ENCODE data around the gene PARD3.
A peak's percentile ranks its signal among the peaks of the same experiment; 100 is the strongest.

Gene PARD3

GRCh38 chr10:34791947-34792346, 23.1 kb downstream of the PARD3 start:
- H3K4me1 ChIP-seq (ENCODE audit: low read depth, poor library complexity, severe bottlenecking) = peaks cover 46% of the 10 kb centered on the region
- H3K79me2 ChIP-seq (ENCODE audit: insufficient read depth, low read depth) = peaks cover 75% of the 10 kb centered on the region
- no peak overlapping the region for H3K9ac ChIP-seq
- H3K27ac ChIP-seq = no peak overlapping the region
- H4K20me1 ChIP-seq (ENCODE audit: insufficient read depth) = no peaks in the 10 kb centered on the region
- no peak overlapping the region for H3K4me2 ChIP-seq
- no peaks in the 10 kb centered on the region for H3K27me3 ChIP-seq (ENCODE audit: insufficient read depth, low read depth)
- H2AFZ ChIP-seq (ENCODE audit: low read depth) = no peak overlapping the region
- H3K4me3 ChIP-seq (IDR thresholded peaks at IDR 0.05; ENCODE audit: insufficient read depth, low read depth, low read length) = no peak overlapping the region
- H3K36me3 ChIP-seq (ENCODE audit: insufficient read depth) = no peaks in the 10 kb centered on the region
- no peak for TF ChIP-seq CTCF (conservative IDR thresholded peaks at IDR 0.05; ENCODE audit: low read depth, low read length)

- H3K4me1 ChIP-seq (ENCODE audit: low read depth, poor library complexity, severe bottlenecking) = peaks cover 54% of the 10 kb centered on the region
- H3K27ac ChIP-seq = no peak overlapping the region
- H3K27me3 ChIP-seq (ENCODE audit: insufficient read depth, low read depth) = no peaks in the 10 kb centered on the region
- TF ChIP-seq CTCF (conservative IDR thresholded peaks at IDR 0.05; ENCODE audit: low read depth, low read length) = no peak
- H2AFZ ChIP-seq (ENCODE audit: low read depth) = no peak overlapping the region
- no peak overlapping the region; the same call in 1 of the 2 replicates for H3K4me2 ChIP-seq
- peaks cover 78% of the 10 kb centered on the region for H3K79me2 ChIP-seq (ENCODE audit: insufficient read depth, low read depth)
- no peak overlapping the region for H3K4me3 ChIP-seq (IDR thresholded peaks at IDR 0.05; ENCODE audit: insufficient read depth, low read depth, low read length)
- H3K36me3 ChIP-seq (ENCODE audit: insufficient read depth) = no peaks in the 10 kb centered on the region
- H3K9ac ChIP-seq = no peak overlapping the region
- no peaks in the 10 kb centered on the region for H4K20me1 ChIP-seq (ENCODE audit: insufficient read depth)
Measured at GRCh38 chr10:34791228-34791627, 23.9 kb downstream of the PARD3 start.

- Histone ChIP-seq H2AFZ (ENCODE audit: low read depth) (no peak overlapping the region), H3K36me3 (ENCODE audit: insufficient read depth) (no peaks in the 10 kb centered on the region), H3K4me2 (peak overlapping the region; percentile 59), H3K4me3 (IDR thresholded peaks at IDR 0.05; ENCODE audit: insufficient read depth, low read depth, low read length) (no peak overlapping the region), H3K27me3 (ENCODE audit: insufficient read depth, low read depth) (no peaks in the 10 kb centered on the region), H3K9ac (peak overlapping the region; percentile 16; the same call in 1 of the 2 replicates), H3K79me2 (ENCODE audit: insufficient read depth, low read depth) (peaks cover 89% of the 10 kb centered on the region), H3K4me1 (ENCODE audit: low read depth, poor library complexity, severe bottlenecking) (peaks cover 66% of the 10 kb centered on the region), H3K27ac (peak overlapping the region; percentile 59), H4K20me1 (ENCODE audit: insufficient read depth) (no peaks in the 10 kb centered on the region)
- TF ChIP-seq CTCF (conservative IDR thresholded peaks at IDR 0.05; ENCODE audit: low read depth, low read length) = no peak
Measured at GRCh38 chr10:34789966-34790506, 25.1 kb downstream of the PARD3 start.

- H4K20me1 ChIP-seq (ENCODE audit: insufficient read depth) = no peaks in the 10 kb centered on the region
- peak overlapping the region; percentile 23 for H3K27ac ChIP-seq
- H3K79me2 ChIP-seq (ENCODE audit: insufficient read depth, low read depth) = peaks cover 87% of the 10 kb centered on the region
- TF ChIP-seq CTCF (conservative IDR thresholded peaks at IDR 0.05; ENCODE audit: low read depth, low read length) = no peak
- H3K4me3 ChIP-seq (IDR thresholded peaks at IDR 0.05; ENCODE audit: insufficient read depth, low read depth, low read length) = no peak overlapping the region
- H3K4me2 ChIP-seq = peak overlapping the region; percentile 53
- no peaks in the 10 kb centered on the region for H3K36me3 ChIP-seq (ENCODE audit: insufficient read depth)
- H2AFZ ChIP-seq (ENCODE audit: low read depth) = no peak overlapping the region
- peaks cover 96% of the 10 kb centered on the region for H3K4me1 ChIP-seq (ENCODE audit: low read depth, poor library complexity, severe bottlenecking)
- H3K27me3 ChIP-seq (ENCODE audit: insufficient read depth, low read depth) = no peaks in the 10 kb centered on the region
- H3K9ac ChIP-seq = no peak overlapping the region
Measured at GRCh38 chr10:34786464-34786863, 28.6 kb downstream of the PARD3 start.

Measured in KMS-11 (cell line).